Epithelial cell of esophagus (primary cell): Measurements from ENCODE around the gene GALP.
"Not testable (repeated sequence)": the region's sequence is repeated elsewhere in the genome, so short reads cannot be mapped to it uniquely, and the experiment has no call there.

Source experiments
- DNase-seq: peaks from one replicate; pipeline ENCODE4 v3.0.0; 2010; ENCODE audit warnings: low read depth
- H3K4me3 ChIP-seq: 2 replicates; pipeline ENCODE4 v1.5.1; 2011; ENCODE audit warnings: mild to moderate bottlenecking, low read length, control low read depth
- CTCF ChIP-seq: IDR thresholded peaks from 2 replicates; pipeline ENCODE4 v1.5.1; 2011; ENCODE audit warnings: low read depth, mild to moderate bottlenecking, low read length, control low read depth, inconsistent platforms; ENCODE audit not compliant: insufficient read depth; ENCODE audit errors: missing control alignments

GALP gene

GRCh38 chr19:56209091-56209490 lies 33.3 kb downstream of the GALP start:
- H3K4me3 ChIP-seq, result no peak overlapping the region
- TF ChIP-seq CTCF, result no peak
- no peak for DNase-seq

- not testable (repeated sequence) for H3K4me3 ChIP-seq, DNase-seq
Observed at GRCh38 chr19:56210036-56210435, 34.2 kb downstream of the GALP start.

GRCh38 chr19:56211718-56212117 lies 35.9 kb downstream of the GALP start:
- TF ChIP-seq CTCF, result no peak
- DNase-seq, result no peak
- H3K4me3 ChIP-seq, result no peak overlapping the region

GRCh38 chr19:56217039-56217949 lies 41.5 kb downstream of the GALP start:
- peak; percentile 93 for DNase-seq
- TF ChIP-seq CTCF, result no peak
- peak overlapping the region; percentile 36 for H3K4me3 ChIP-seq

GRCh38 chr19:56218961-56219360 lies 43.2 kb downstream of the GALP start:
- DNase-seq, result no peak
- H3K4me3 ChIP-seq, result no peak overlapping the region
- TF ChIP-seq CTCF, result no peak

- DNase-seq, result peak; percentile 19
- peak; percentile 22 for TF ChIP-seq CTCF
Observed at GRCh38 chr19:56221442-56221841, 45.6 kb downstream of the GALP start.

GRCh38 chr19:56221851-56222250 lies 46.0 kb downstream of the GALP start:
- DNase-seq, result no peak
- TF ChIP-seq CTCF, result no peak
- H3K4me3 ChIP-seq, result no peak overlapping the region

More at GRCh38 chr19:56221442-56221841, 45.6 kb downstream of the GALP start:
- H3K4me3 ChIP-seq, result not testable (repeated sequence)
